MCF 10A (cell line): Measurements from ENCODE around the gene ITPKC. TPM values are rescaled to one million over a fixed set of nuclear protein-coding genes. Genes with fewer than 3 reads are reported as not detected.

Experiments
- BruUV-seq: library from RNA; stranded (reverse); fragments of 400-500 nt; replicated peaks from 2 replicates; lab custom pipeline; 2021; lab: Mats Ljungman, UMichigan
- CTCF ChIA-PET: fragments of 300-600 bp; sonication (Branson Sonifier 250); formaldehyde crosslinking; extraction: SDS; loops from one replicate; lab custom pipeline; 2021; ENCODE audit warnings: antibody characterized with exemption, inconsistent platforms; lab: Yijun Ruan, JAX
- POLR2A ChIA-PET: fragments of 300-600, 350-650 bp; sonication (Branson Sonifier 250); formaldehyde crosslinking; extraction: SDS; loops from one replicate; lab custom pipeline; 2020; ENCODE audit warnings: antibody characterized with exemption, inconsistent platforms; lab: Yijun Ruan, JAX
- DNase-seq: peaks from one replicate; pipeline ENCODE4 v3.0.0-alpha.2; 2018; ENCODE audit not compliant: unreplicated experiment
- H3K27ac Mint-ChIP-seq: one replicate; pipeline ENCODE4 v1.8.0; 2022; ENCODE audit warnings: mild to moderate bottlenecking, low read depth, mixed read lengths; ENCODE audit not compliant: unreplicated experiment
- H3K27me3 Mint-ChIP-seq: one replicate; pipeline ENCODE4 v1.8.0; 2022; ENCODE audit warnings: mixed read lengths; ENCODE audit not compliant: insufficient read depth, unreplicated experiment
- H3K36me3 Mint-ChIP-seq: one replicate; pipeline ENCODE4 v1.8.0; 2022; ENCODE audit warnings: mild to moderate bottlenecking, moderate library complexity, mixed read lengths; ENCODE audit not compliant: insufficient read depth, unreplicated experiment
- H3K4me1 Mint-ChIP-seq: one replicate; pipeline ENCODE4 v1.8.0; 2022; ENCODE audit warnings: mixed read lengths; ENCODE audit not compliant: insufficient read depth, unreplicated experiment
- H3K4me3 Mint-ChIP-seq: one replicate; pipeline ENCODE4 v1.8.0; 2022; ENCODE audit warnings: mild to moderate bottlenecking, moderate library complexity, mixed read lengths; ENCODE audit not compliant: unreplicated experiment
- H3K9me3 Mint-ChIP-seq: one replicate; pipeline ENCODE4 v1.8.0; 2022; ENCODE audit warnings: mixed read lengths; ENCODE audit not compliant: unreplicated experiment
- intact Hi-C: fragments of 100-400 bp; cut with micrococcal nuclease; formaldehyde crosslinking; loops from 2 replicates; pipeline ENCODE4 v1.14.1; 2022
- total RNA-seq: library from RNA; stranded (reverse); gene quantifications from 2 replicates; pipeline ENCODE4 v1.2.3, GENCODE V29; 2022
- TF ChIP-seq, protein P1 (sequence below): fragments of 200-600 bp; IDR thresholded peaks from one replicate; pipeline ENCODE4 v1.8.0; 2022; ENCODE audit warnings: antibody characterized with exemption, mild to moderate bottlenecking; ENCODE audit not compliant: unreplicated experiment

Gene ITPKC
- total RNA-seq, 1 experiment from 2014 or later = 33.2 TPM

DNA sequence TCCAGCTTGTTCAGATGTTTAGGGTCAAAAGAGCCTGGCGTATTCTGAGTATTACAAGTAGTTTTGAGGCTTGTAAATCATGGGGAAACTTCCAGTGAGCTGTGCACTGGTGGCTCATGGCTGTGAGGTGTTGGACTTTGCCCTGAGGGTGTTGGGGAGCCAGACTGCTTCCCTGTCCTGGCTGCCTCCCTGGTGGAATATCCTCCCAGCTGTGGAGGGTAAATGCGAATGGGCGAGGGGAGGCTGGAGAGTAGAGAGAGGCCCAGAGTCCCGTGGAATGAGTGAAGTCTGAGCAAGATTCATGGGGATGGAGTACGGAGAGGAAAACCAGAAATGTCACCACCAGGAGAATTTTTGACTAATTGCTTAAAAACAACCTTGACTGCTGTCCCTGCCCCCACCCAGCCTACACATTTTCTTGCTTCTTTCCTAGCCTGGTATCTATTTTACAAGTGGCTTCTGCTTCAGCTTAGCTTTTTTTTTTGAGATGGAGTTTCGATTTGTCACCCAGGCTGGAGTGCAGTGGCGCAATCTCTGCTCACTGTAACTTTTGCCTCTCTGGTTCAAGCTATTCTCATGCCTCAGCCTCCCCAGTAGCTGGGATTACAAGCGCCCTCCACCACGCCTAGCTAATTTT, 37.8 kb downstream of the ITPKC start:
- POLR2A ChIA-PET = interaction anchor here (0.9 to 6.7 kb wide), 4 partner anchors 23 to 44 kb away, joined by 3 to 57 read pairs (median 18); partner anchors contain the start of genes COQ8B, EGLN2, ITPKC and RAB4B
- Mint-ChIP-seq H3K4me3 (peak overlapping the region; percentile 51), H3K4me1 (peaks cover 33% of the 10 kb centered on the region), H3K36me3 (peaks cover 78% of the 10 kb centered on the region), H3K9me3 (no peaks in the 10 kb centered on the region), H3K27ac (peak overlapping the region; percentile 46), H3K27me3 (no peaks in the 10 kb centered on the region)
- no TSS peak for BruUV-seq
- CTCF ChIA-PET = interaction anchor here (0.6 to 2.3 kb wide), 3 partner anchors 24 to 94 kb away, joined by 4 to 5 read pairs (median 5); no protein-coding TSS in a partner anchor
- intact Hi-C loops = no loop called here
- TF ChIP-seq, protein P1, sequence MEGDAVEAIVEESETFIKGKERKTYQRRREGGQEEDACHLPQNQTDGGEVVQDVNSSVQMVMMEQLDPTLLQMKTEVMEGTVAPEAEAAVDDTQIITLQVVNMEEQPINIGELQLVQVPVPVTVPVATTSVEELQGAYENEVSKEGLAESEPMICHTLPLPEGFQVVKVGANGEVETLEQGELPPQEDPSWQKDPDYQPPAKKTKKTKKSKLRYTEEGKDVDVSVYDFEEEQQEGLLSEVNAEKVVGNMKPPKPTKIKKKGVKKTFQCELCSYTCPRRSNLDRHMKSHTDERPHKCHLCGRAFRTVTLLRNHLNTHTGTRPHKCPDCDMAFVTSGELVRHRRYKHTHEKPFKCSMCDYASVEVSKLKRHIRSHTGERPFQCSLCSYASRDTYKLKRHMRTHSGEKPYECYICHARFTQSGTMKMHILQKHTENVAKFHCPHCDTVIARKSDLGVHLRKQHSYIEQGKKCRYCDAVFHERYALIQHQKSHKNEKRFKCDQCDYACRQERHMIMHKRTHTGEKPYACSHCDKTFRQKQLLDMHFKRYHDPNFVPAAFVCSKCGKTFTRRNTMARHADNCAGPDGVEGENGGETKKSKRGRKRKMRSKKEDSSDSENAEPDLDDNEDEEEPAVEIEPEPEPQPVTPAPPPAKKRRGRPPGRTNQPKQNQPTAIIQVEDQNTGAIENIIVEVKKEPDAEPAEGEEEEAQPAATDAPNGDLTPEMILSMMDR = no peak
- no peak for DNase-seq

DNA sequence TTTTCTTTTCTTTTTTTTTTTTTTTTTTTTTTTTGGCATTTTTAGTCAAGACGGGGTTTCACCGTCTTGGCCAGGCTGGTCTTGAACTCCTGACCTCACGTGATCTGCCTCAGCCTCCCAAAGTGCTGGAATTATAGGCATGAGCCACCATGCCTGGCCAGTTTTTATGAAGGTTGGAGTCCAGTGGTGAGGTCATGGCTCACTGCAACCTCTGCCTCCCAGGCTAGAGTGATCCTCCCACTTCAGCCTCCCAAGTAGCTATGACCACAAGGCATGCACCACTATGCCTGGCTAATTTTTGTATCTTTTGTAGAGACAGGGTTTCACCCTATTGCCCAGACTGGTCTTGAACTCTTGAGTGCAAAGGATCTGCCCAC, 38.3 kb downstream of the ITPKC start:
- no TSS peak for BruUV-seq
- no peak overlapping the region for H3K4me3 Mint-ChIP-seq
- intact Hi-C loops = no loop called here
- H3K27ac Mint-ChIP-seq = no peak overlapping the region
- H3K9me3 Mint-ChIP-seq = no peaks in the 10 kb centered on the region
- DNase-seq = no peak
- TF ChIP-seq, protein P1 = no peak
- H3K27me3 Mint-ChIP-seq = no peaks in the 10 kb centered on the region
- peaks cover 28% of the 10 kb centered on the region for H3K4me1 Mint-ChIP-seq
- POLR2A ChIA-PET = interaction anchor here (1.0 to 6.7 kb wide), 2 partner anchors 39 to 44 kb away, joined by 3 to 57 read pairs; partner anchors contain the start of genes COQ8B, EGLN2 and ITPKC
- H3K36me3 Mint-ChIP-seq = peaks cover 83% of the 10 kb centered on the region
- CTCF ChIA-PET = interaction anchor here (0.6 to 2.3 kb wide), 3 partner anchors 25 to 94 kb away, joined by 4 to 5 read pairs (median 5); no protein-coding TSS in a partner anchor

DNA sequence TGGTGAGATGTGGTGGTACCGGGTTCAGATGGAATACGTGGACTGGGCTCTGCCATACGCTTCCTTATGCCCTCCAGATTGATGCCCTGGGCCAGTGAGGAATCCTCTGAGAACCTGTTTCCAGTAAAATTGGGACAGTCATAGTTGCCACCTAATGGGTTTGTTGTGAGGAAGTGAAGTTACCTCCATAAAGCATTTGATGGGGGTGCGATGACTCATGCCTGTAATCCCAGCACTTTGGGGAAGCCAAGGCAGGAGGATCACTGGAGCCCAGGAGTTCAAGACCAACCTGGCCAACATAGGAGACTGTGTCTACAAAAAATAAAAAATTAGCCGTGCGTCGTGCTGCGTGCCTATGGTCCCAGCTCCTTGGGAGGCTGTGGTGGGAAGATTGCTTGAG, 38.9 kb downstream of the ITPKC start:
- Mint-ChIP-seq H3K27ac (no peak overlapping the region), H3K4me3 (peak overlapping the region; percentile 36)

More for the DNA sequence above, 38.9 kb downstream of the ITPKC start:
- TF ChIP-seq, protein P1 = no peak
- Mint-ChIP-seq H3K27me3 (no peaks in the 10 kb centered on the region), H3K9me3 (no peaks in the 10 kb centered on the region), H3K36me3 (peaks cover 89% of the 10 kb centered on the region), H3K4me1 (peaks cover 27% of the 10 kb centered on the region)
- intact Hi-C loops = no loop called here
- no peak for DNase-seq
- BruUV-seq = no TSS peak
- ChIA-PET POLR2A (interaction anchor here (1.0 kb wide), 1 partner anchor 39 kb away, joined by 3 read pairs; the partner anchor contains the start of genes COQ8B and ITPKC), CTCF (interaction anchor here (0.6 to 2.3 kb wide), 3 partner anchors 51 to 95 kb away, joined by 3 to 5 read pairs (median 3); no protein-coding TSS in a partner anchor)
